Measurements from ENCODE around the gene OPN5. TPM values are rescaled to one million over a fixed set of nuclear protein-coding genes. Genes with fewer than 3 reads are reported as not detected.

The OPN5 gene
- total and polyA plus RNA-seq, 2 experiments from 2014 or later = not detected

GRCh38 chr6:47759364-47759763 lies 22.5 kb upstream of the OPN5 start:
- no peak overlapping the region for H3K4me3 Mint-ChIP-seq
- H3K27me3 ChIP-seq (ENCODE audit: insufficient read depth) = no peaks in the 10 kb centered on the region
- no peaks in the 10 kb centered on the region for H3K4me1 ChIP-seq (ENCODE audit: insufficient read depth)
- no peak overlapping the region for H3K4me3 ChIP-seq
- H2AFZ ChIP-seq = no peak overlapping the region
- no peaks in the 10 kb centered on the region for H3K4me1 Mint-ChIP-seq
- H3K36me3 ChIP-seq (ENCODE audit: insufficient read depth) = no peaks in the 10 kb centered on the region
- no peaks in the 10 kb centered on the region for H3K79me2 ChIP-seq (replicated peaks; ENCODE audit: insufficient read depth)
- H3K4me2 ChIP-seq = no peak overlapping the region
- no peaks in the 10 kb centered on the region for H4K20me1 ChIP-seq (replicated peaks; ENCODE audit: insufficient read depth)
- H3K9me2 ChIP-seq (ENCODE audit: insufficient read depth) = no peaks in the 10 kb centered on the region
- no peaks in the 10 kb centered on the region for H3K27me3 Mint-ChIP-seq (ENCODE audit: insufficient read depth, low read depth, poor library complexity)
- no peak for ATAC-seq
- H3K27ac ChIP-seq (ENCODE audit: low read depth) = no peak overlapping the region
- peaks cover 2% of the 10 kb centered on the region; the same call in 2 of the 3 replicates for H3K9me3 Mint-ChIP-seq
- no peak for TF ChIP-seq ETS1 (IDR thresholded peaks at IDR 0.05)
- no peak for TF ChIP-seq STAT1 (IDR thresholded peaks at IDR 0.05; ENCODE audit: unreplicated experiment)
- TF ChIP-seq EZH2 (IDR thresholded peaks at IDR 0.05; ENCODE audit: low read depth, unreplicated experiment) = no peak
- TF ChIP-seq JUNB (IDR thresholded peaks at IDR 0.05; ENCODE audit: unreplicated experiment) = no peak
- TF ChIP-seq CREB1 (CRISPR knock-in tag; IDR thresholded peaks at IDR 0.05; ENCODE audit: low read depth) = no peak
- TF ChIP-seq POLR2AphosphoS5 (IDR thresholded peaks at IDR 0.05; ENCODE audit: low read depth) = no peak
- TF ChIP-seq ZNF462 (CRISPR knock-in tag; IDR thresholded peaks at IDR 0.05) = no peak
- no peak for TF ChIP-seq REST (IDR thresholded peaks at IDR 0.05; ENCODE audit: unreplicated experiment)
- TF ChIP-seq NANOG (IDR thresholded peaks at IDR 0.05; ENCODE audit: borderline replicate concordance) = no peak
- no peak for TF ChIP-seq ZNF331 (CRISPR knock-in tag; IDR thresholded peaks at IDR 0.05; ENCODE audit: low read depth)
- no peak for TF ChIP-seq EZH2phosphoT487 (IDR thresholded peaks at IDR 0.05; ENCODE audit: unreplicated experiment)
- no peak for TF ChIP-seq ZNF114 (CRISPR knock-in tag; IDR thresholded peaks at IDR 0.05)
- no peak for TF ChIP-seq CTCF (conservative IDR thresholded peaks at IDR 0.05; ENCODE audit: low read depth in 2 of 2)
- no peak for DNase-seq (ENCODE audit: low spot score)
- no peaks in the 10 kb centered on the region for H3F3A ChIP-seq (replicated peaks; ENCODE audit: low read depth)
- H3K36me3 Mint-ChIP-seq (ENCODE audit: low read depth) = 0 out of 3 replicates have a peak, but pooled peaks cover 3% of the 10 kb centered on the region
- no peak overlapping the region for H3K27ac Mint-ChIP-seq

All from GM23338 (cell line).